Sigmoid colon (tissue), 7 donors: ENCODE results near the gene GGT6. TPM values are rescaled to one million over a fixed set of nuclear protein-coding genes. Genes with fewer than 3 reads are reported as not detected.
A peak's percentile ranks its signal among the peaks of the same experiment; 100 is the strongest.

Experiments
- DNase-seq: peaks from one replicate; pipeline ENCODE4 v3.0.0-alpha.2; 2019
- H3K27ac ChIP-seq, 4 donors: fragments of 200-600 bp; sonication (generic); one replicate each; pipeline ENCODE4 v1.5.1; 2016 to 2019; ENCODE audit warnings: mild to moderate bottlenecking in 1 of 4
- H3K27me3 ChIP-seq, 3 donors: fragments of 200-600 bp; sonication (generic); one replicate each; pipeline ENCODE4 v1.5.1; 2019; ENCODE audit warnings: mild to moderate bottlenecking in 1 of 3
- H3K36me3 ChIP-seq, 4 donors: fragments of 200-600 bp; sonication (generic); one replicate each; pipeline ENCODE4 v1.5.1; 2016 to 2019
- H3K4me1 ChIP-seq, 4 donors: fragments of 200-600 bp; sonication (generic); one replicate each; pipeline ENCODE4 v1.5.1; 2017 to 2019
- H3K4me3 ChIP-seq, 4 donors: fragments of 200-600 bp; sonication (generic); one replicate each; pipeline ENCODE4 v1.5.1; 2017 to 2019; ENCODE audit warnings: mild to moderate bottlenecking in 2 of 4, moderate library complexity in 1 of 4
- H3K9me3 ChIP-seq, 4 donors: fragments of 200-600 bp in 3 of 4; sonication (generic) in 3 of 4; one replicate each; pipeline versions ENCODE4 v1.5.1 to v1.6.1; 2013 to 2019
- EP300 ChIP-seq, 4 donors: sonication (generic); formaldehyde crosslinking; IDR thresholded peaks; one replicate each; pipeline ENCODE4 v1.6.1; 2017; ENCODE audit warnings: antibody characterized with exemption in 4 of 4
- POLR2A ChIP-seq, 2 donors: fragments of 450-650 bp; IDR thresholded peaks; one replicate each; pipeline ENCODE4 v1.6.1; 2016; ENCODE audit warnings: antibody characterized with exemption in 2 of 2, mild to moderate bottlenecking in 2 of 2, moderate library complexity in 2 of 2
- POLR2AphosphoS5 ChIP-seq, 4 donors: sonication (generic); formaldehyde crosslinking; IDR thresholded peaks; one replicate each; pipeline ENCODE4 v1.6.1; 2017; ENCODE audit warnings: antibody characterized with exemption in 4 of 4
- WGBS, 2 donors: extraction: QIAGEN DNeasy Blood & Tissue Kit; methylation state at CpG; one replicate each; pipeline ENCODE4 v1.1.7; 2013; 5-methylcytosine and 5-hydroxymethylcytosine counted together
- intact Hi-C: fragments of 100-400 bp; cut with DNase I; formaldehyde crosslinking; loops from one replicate; pipeline ENCODE4 v1.15.1; 2023
- polyA plus RNA-seq, 3 donors: library from polyadenylated mRNA; stranded (reverse); fragments of 200-250 nt; gene quantifications; one replicate each; pipeline ENCODE4 v1.2.3, GENCODE V29; 2013
- total RNA-seq, 4 donors: library from RNA; depleted of rRNA; stranded (reverse); fragments of >200 nt; gene quantifications; one replicate each; pipeline ENCODE4 v1.1.0, GENCODE V29; 2016
- TF ChIP-seq, protein P1 (sequence below), 4 experiments: fragments of 450-650 bp in 3 of 4; fragments of 200-600 bp in 1 of 4; IDR thresholded peaks; one replicate each; pipeline ENCODE4 v1.5.1; 2016 to 2019; ENCODE audit warnings: antibody characterized with exemption in 4 of 4, mild to moderate bottlenecking in 3 of 4, moderate library complexity in 2 of 4
- donor health status: healthy with polysubstance abuse.
- donor health status: Bipolar disorder and iron deficiency.
- donor health status: healthy.

GGT6 gene
- total and polyA plus RNA-seq, 7 donors: 0.71 to 94.4 (median 22.2) TPM; not detected in 2

- WGBS, 2 donors: 72 to 79% methylated on average over 13 of the region's 13 CpGs
- H3K36me3 ChIP-seq: no peaks in the 10 kb centered on the region
- peak overlapping the region in 2 of 4 donors; percentile 68 to 82 for H3K27ac ChIP-seq
- intact Hi-C loops: no loop called here
- H3K4me3 ChIP-seq: no peak overlapping the region
- no peak for DNase-seq
- TF ChIP-seq POLR2AphosphoS5 (IDR thresholded peaks at IDR 0.05) (no peak), EP300 (IDR thresholded peaks at IDR 0.05) (no peak), POLR2A (IDR thresholded peaks at IDR 0.05) (no peak)
- TF ChIP-seq, protein P1, sequence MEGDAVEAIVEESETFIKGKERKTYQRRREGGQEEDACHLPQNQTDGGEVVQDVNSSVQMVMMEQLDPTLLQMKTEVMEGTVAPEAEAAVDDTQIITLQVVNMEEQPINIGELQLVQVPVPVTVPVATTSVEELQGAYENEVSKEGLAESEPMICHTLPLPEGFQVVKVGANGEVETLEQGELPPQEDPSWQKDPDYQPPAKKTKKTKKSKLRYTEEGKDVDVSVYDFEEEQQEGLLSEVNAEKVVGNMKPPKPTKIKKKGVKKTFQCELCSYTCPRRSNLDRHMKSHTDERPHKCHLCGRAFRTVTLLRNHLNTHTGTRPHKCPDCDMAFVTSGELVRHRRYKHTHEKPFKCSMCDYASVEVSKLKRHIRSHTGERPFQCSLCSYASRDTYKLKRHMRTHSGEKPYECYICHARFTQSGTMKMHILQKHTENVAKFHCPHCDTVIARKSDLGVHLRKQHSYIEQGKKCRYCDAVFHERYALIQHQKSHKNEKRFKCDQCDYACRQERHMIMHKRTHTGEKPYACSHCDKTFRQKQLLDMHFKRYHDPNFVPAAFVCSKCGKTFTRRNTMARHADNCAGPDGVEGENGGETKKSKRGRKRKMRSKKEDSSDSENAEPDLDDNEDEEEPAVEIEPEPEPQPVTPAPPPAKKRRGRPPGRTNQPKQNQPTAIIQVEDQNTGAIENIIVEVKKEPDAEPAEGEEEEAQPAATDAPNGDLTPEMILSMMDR (IDR thresholded peaks at IDR 0.05): no peak
- peaks cover 0 to 20% (median 0%) of the 10 kb centered on the region in 3 donors for H3K27me3 ChIP-seq
- no peaks in the 10 kb centered on the region for H3K4me1 ChIP-seq
- H3K9me3 ChIP-seq: no peaks in the 10 kb centered on the region
These were observed 40.2 kb upstream of the GGT6 start for GRCh38 chr17:4600563-4600962.

DNA sequence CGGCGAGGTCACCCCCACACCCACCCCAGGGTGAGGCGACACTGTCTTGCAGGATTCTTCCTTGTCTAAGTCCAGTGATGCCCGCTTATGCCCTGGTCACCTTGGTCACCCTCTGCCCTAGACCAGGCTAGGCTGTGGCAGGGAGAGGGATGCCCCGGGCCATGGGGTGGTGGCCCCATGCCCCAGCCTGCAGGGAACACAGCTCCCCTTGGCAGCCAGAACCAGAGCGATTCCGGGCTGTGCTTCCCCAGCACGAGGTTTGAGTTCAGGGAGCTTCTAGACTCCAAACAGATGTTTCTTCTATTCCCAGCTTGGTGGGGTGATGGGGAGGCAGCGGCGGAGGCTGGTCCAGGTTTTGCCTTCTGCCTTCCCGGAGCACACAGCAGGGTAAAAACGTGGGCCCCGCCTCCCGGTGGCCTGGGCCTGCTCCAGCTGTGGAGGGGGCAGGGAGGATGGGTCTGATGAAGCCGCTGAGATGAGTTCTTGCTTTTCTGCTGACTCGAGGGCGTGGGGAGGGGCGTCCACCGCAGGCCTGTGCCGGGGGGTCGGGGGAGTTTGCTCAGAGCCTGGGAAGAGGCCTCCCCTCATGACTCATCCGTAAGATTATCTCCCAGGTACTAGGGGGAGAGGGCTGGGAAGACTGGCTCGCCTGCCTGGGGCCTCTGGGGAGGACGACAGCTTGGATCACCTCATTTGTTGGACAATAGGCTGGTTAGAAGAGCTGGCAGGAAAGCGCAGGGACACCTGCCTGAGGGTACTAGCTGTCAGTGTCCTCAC, 39.3 kb upstream of the GGT6 start:
- H3K4me3 ChIP-seq: no peak overlapping the region
- H3K27ac ChIP-seq: peak overlapping the region; percentile 45 to 82 (median 62)
- no peaks in the 10 kb centered on the region for H3K36me3 ChIP-seq
- H3K4me1 ChIP-seq: no peaks in the 10 kb centered on the region
- intact Hi-C loops: no loop called here
- TF ChIP-seq EP300 (IDR thresholded peaks at IDR 0.05): peak in 1 of 4 donors; percentile 14
- TF ChIP-seq, protein P1 (IDR thresholded peaks at IDR 0.05): no peak
- peak in 1 of 4 donors; percentile 46 for TF ChIP-seq POLR2AphosphoS5 (IDR thresholded peaks at IDR 0.05)
- H3K9me3 ChIP-seq: no peaks in the 10 kb centered on the region
- peak; percentile 75 for DNase-seq
- peaks cover 0 to 20% (median 0%) of the 10 kb centered on the region in 3 donors for H3K27me3 ChIP-seq
- WGBS, 2 donors: 68 to 70% methylated on average over 25 of the region's 25 CpGs

DNA sequence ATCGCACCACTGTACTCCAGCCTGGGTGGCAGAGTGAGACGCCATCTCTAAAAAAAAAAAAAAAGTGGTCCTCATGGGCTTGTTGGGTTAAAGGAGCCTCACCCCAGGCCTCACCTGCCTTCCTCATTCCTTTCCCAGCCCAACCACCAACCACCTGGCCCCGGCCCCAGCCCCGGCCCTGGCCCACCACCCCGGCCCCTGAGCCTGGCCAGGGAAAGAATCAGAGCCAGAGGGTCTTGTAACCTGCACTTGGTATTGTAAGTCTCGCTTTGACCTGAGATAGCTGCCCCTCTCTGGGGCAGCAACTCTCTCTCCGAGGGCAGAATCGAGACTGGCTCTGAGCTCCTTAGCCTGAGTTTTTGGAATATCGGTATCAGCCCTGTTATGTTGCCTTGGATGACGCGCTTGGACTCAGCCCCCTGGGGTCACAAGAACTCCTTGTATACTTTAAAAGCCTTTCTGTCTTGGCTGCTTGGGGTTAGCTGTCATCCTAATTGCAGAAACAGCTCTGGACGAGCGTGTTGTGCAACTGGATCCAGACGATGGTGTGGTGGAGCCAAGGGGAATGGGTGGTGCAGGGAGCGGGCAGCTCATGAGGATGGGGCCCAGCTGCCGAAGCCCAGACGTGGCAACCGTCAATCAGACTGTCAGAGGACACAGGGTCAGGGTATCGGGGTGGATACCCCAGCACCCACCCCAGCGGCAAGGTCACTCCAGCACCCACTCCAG, 38.6 kb upstream of the GGT6 start:
- Histone ChIP-seq H3K9me3 (no peaks in the 10 kb centered on the region), H3K4me1 (no peaks in the 10 kb centered on the region), H3K27ac (peak overlapping the region; percentile 45 to 82 (median 62)), H3K27me3 (peaks cover 0 to 20% (median 0%) of the 10 kb centered on the region in 3 donors), H3K4me3 (no peak overlapping the region), H3K36me3 (no peaks in the 10 kb centered on the region)
- intact Hi-C loops: no loop called here
- DNase-seq: peak; percentile 88
- no peak for TF ChIP-seq EP300 (IDR thresholded peaks at IDR 0.05)
- peak in 2 of 4 donors; percentile 48 to 60 for TF ChIP-seq POLR2AphosphoS5 (IDR thresholded peaks at IDR 0.05)
- TF ChIP-seq, protein P1 (IDR thresholded peaks at IDR 0.05): no peak
- no peak for TF ChIP-seq POLR2A (IDR thresholded peaks at IDR 0.05)
- 83 to 84% methylated on average over 20 of the region's 20 CpGs for WGBS, 2 donors

- H3K27ac ChIP-seq: peak overlapping the region in 1 of 4 donors; percentile 82
- no peaks in the 10 kb centered on the region for H3K36me3 ChIP-seq
- no peak overlapping the region for H3K4me3 ChIP-seq
- WGBS, 2 donors: 75 to 85% methylated on average over 13 of the region's 13 CpGs
- peaks cover 0 to 20% (median 0%) of the 10 kb centered on the region in 3 donors for H3K27me3 ChIP-seq
- TF ChIP-seq, protein P1 (IDR thresholded peaks at IDR 0.05): no peak
- TF ChIP-seq POLR2A (IDR thresholded peaks at IDR 0.05): no peak
- no peak for TF ChIP-seq EP300 (IDR thresholded peaks at IDR 0.05)
- no peak for TF ChIP-seq POLR2AphosphoS5 (IDR thresholded peaks at IDR 0.05)
- DNase-seq: no peak
- H3K4me1 ChIP-seq: no peaks in the 10 kb centered on the region
- no peaks in the 10 kb centered on the region for H3K9me3 ChIP-seq
- intact Hi-C loops: no loop called here
These were observed 37.6 kb upstream of the GGT6 start for GRCh38 chr17:4597975-4598374.
